Measurements from ENCODE around the gene ARHGAP23.

GRCh38 chr17:38450557-38451029, 22.3 kb downstream of the ARHGAP23 start:
- TF ChIP-seq EZH2 (IDR thresholded peaks at IDR 0.05; ENCODE audit: borderline replicate concordance, low read depth, low read length, poor library complexity, severe bottlenecking): no peak
- TF ChIP-seq CTCF (conservative IDR thresholded peaks at IDR 0.05; ENCODE audit: low read depth, low read length): no peak

Data from A673 (cell line).